Glomerular endothelial cell (primary cell): ENCODE measurements around the gene CCNJ. TPM values are rescaled to one million over a fixed set of nuclear protein-coding genes. Genes with fewer than 3 reads are reported as not detected.

Experiments
- total RNA-seq: library from RNA; depleted of rRNA; stranded (reverse); fragments of >200 nt; gene quantifications from 2 replicates; pipeline ENCODE4 v1.2.3, GENCODE V29; 2015

CCNJ gene
- total RNA-seq, 1 donor from 2014 or later: 17.7 TPM

Other genes starting within 250 kb of the CCNJ start
- 0.47 TPM in 1 of 2 replicates, not detected in the other for gene CC2D2B, start 135.6 kb upstream of the CCNJ start, total RNA-seq
- 7.2 and 10.6 TPM in 2 replicates for gene ZNF518A, start 86.7 kb downstream of the CCNJ start, total RNA-seq
- not detected in 2 replicates for gene BLNK, start 228.0 kb downstream of the CCNJ start, total RNA-seq